Stomach (tissue), 9 donors: ENCODE results near the gene REPS2. TPM values are rescaled to one million over a fixed set of nuclear protein-coding genes. Genes with fewer than 3 reads are reported as not detected.

ENCODE experiments used
- DNase-seq, 2 donors: peaks; one replicate each; pipeline versions ENCODE4 v3.0.0 to v3.0.0-alpha.2; 2013 to 2019
- H3K27ac ChIP-seq, 5 donors: fragments of 200-600 bp in 4 of 5; sonication (generic) in 4 of 5; one replicate each; pipeline ENCODE4 v1.5.1; 2013 to 2019; ENCODE audit warnings: mild to moderate bottlenecking in 1 of 5, moderate library complexity in 1 of 5
- H3K27me3 ChIP-seq, 3 donors: fragments of 200-600 bp; sonication (generic); one replicate each; pipeline ENCODE4 v1.5.1; 2017 to 2019; ENCODE audit warnings: mixed run types in 1 of 3
- H3K36me3 ChIP-seq, 4 donors: fragments of 200-600 bp; sonication (generic); 1 replicate in 3 of 4; 2 replicates in 1 of 4; pipeline ENCODE4 v1.5.1; 2016 to 2019
- H3K4me1 ChIP-seq, 4 donors: fragments of 200-600 bp; sonication (generic); one replicate each; pipeline ENCODE4 v1.5.1; 2016 to 2019
- H3K4me3 ChIP-seq, 4 donors: fragments of 200-600 bp; sonication (generic) in 3 of 4; one replicate each; pipeline ENCODE4 v1.5.1; 2016 to 2019; ENCODE audit warnings: mild to moderate bottlenecking in 1 of 4
- H3K9me3 ChIP-seq, 4 donors: fragments of 200-600 bp; sonication (generic); one replicate each; pipeline ENCODE4 v1.5.1; 2016 to 2019
- EP300 ChIP-seq: sonication (generic); formaldehyde crosslinking; IDR thresholded peaks from one replicate; pipeline ENCODE4 v1.6.1; 2017; ENCODE audit warnings: antibody characterized with exemption
- POLR2A ChIP-seq, 4 donors: fragments of 450-650 bp; IDR thresholded peaks; one replicate each; pipeline ENCODE4 v1.6.1; 2016; ENCODE audit warnings: antibody characterized with exemption in 4 of 4, control low read depth in 2 of 4, mild to moderate bottlenecking in 1 of 4, moderate library complexity in 1 of 4
- POLR2AphosphoS5 ChIP-seq, 3 donors: sonication (generic); formaldehyde crosslinking; IDR thresholded peaks; one replicate each; pipeline ENCODE4 v1.6.1; 2016; ENCODE audit warnings: antibody characterized with exemption in 3 of 3
- WGBS, 5 donors: extraction: QIAGEN DNeasy Blood & Tissue Kit in 3 of 5; methylation state at CpG; one replicate each; pipeline versions ENCODE4 v1.1.5 to v1.1.7; 2013 to 2018; 5-methylcytosine and 5-hydroxymethylcytosine counted together
- intact Hi-C: fragments of 100-400 bp; cut with DNase I; formaldehyde crosslinking; loops from one replicate; pipeline ENCODE4 v1.15.1; 2023; ENCODE audit warnings: low total_unique reads
- polyA plus RNA-seq, 3 donors: library from polyadenylated mRNA; stranded (reverse); fragments of 200-250 nt; gene quantifications; one replicate each; pipeline ENCODE4 v1.2.3, GENCODE V29; 2013
- total RNA-seq, 5 donors: library from RNA; depleted of rRNA; stranded (reverse); fragments of >200 nt; gene quantifications; one replicate each; pipeline versions ENCODE4 v1.1.0 to v1.2.3, GENCODE V29; 2014 to 2016
- TF ChIP-seq, protein P1 (sequence below), 7 experiments: fragments of 450-650 bp in 4 of 7; fragments of 200-600 bp in 3 of 7; sonication (generic) in 3 of 7; IDR thresholded peaks; one replicate each; pipeline ENCODE4 v1.5.1; 2016 to 2019; ENCODE audit warnings: antibody characterized with exemption in 7 of 7, control low read depth in 2 of 7, mild to moderate bottlenecking in 1 of 7
- donor health status: healthy with polysubstance abuse.
- donor health status: Bipolar disorder and iron deficiency.
- donor health status: healthy.

Gene REPS2
- total and polyA plus RNA-seq, 8 donors: 6.1 to 281 (median 10.6) TPM

DNA sequence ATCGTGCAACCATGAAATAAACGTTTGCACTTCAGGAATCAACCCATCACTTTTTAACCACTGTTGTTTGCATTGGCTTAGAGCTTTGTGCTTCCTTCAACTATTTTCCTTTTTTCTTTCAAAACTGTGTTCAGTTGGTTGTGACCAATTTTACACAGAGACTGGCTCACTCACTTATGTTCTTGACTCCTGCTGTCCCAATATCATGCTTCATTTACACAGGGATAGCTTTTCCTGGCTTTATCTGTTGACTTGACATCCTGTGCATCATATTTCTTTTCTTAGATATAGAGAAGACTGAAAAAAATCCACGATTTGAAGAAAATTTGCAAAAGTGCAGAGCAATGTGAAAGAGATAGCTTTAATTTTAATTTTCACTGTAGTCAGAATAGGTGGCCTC is 38.8 kb downstream of the REPS2 start:
- DNase-seq: no peak
- TF ChIP-seq EP300 (no peak), POLR2A (IDR thresholded peaks at IDR 0.05) (no peak), POLR2AphosphoS5 (IDR thresholded peaks at IDR 0.05) (no peak)
- TF ChIP-seq, protein P1, sequence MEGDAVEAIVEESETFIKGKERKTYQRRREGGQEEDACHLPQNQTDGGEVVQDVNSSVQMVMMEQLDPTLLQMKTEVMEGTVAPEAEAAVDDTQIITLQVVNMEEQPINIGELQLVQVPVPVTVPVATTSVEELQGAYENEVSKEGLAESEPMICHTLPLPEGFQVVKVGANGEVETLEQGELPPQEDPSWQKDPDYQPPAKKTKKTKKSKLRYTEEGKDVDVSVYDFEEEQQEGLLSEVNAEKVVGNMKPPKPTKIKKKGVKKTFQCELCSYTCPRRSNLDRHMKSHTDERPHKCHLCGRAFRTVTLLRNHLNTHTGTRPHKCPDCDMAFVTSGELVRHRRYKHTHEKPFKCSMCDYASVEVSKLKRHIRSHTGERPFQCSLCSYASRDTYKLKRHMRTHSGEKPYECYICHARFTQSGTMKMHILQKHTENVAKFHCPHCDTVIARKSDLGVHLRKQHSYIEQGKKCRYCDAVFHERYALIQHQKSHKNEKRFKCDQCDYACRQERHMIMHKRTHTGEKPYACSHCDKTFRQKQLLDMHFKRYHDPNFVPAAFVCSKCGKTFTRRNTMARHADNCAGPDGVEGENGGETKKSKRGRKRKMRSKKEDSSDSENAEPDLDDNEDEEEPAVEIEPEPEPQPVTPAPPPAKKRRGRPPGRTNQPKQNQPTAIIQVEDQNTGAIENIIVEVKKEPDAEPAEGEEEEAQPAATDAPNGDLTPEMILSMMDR (IDR thresholded peaks at IDR 0.05): no peak
- Histone ChIP-seq H3K4me1 (no peaks in the 10 kb centered on the region), H3K27me3 (no peaks in the 10 kb centered on the region), H3K4me3 (no peak overlapping the region), H3K27ac (no peak overlapping the region), H3K9me3 (peaks cover 0 to 6% (median 0%) of the 10 kb centered on the region in 4 donors), H3K36me3 (no peaks in the 10 kb centered on the region)
- 29 to 60% (median 34%) methylated on average over 3 of the region's 3 CpGs for WGBS, 5 donors
- intact Hi-C loops: no loop called here

DNA sequence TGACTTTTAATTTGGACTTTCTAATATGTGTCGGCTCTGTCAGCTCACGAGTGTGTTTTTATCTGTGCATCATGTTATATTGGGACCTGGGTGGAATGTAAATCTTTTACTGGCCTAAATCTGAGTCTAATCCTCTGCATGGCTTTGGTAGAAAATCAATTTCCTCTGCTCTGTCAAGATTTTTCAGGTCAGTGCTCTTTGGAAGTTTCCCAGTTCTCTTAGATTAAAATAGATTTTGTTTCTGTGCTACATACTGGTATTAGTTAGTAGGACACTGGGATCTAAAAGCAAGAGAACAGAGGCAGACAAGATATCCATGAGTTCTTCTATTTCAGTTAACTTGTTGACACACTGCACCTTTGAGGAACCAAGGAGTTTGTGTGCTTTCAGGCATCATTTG is 39.7 kb downstream of the REPS2 start:
- Histone ChIP-seq H3K4me3 (no peak overlapping the region), H3K9me3 (peaks cover 0 to 6% (median 0%) of the 10 kb centered on the region in 4 donors), H3K27me3 (no peaks in the 10 kb centered on the region), H3K4me1 (no peaks in the 10 kb centered on the region), H3K36me3 (no peaks in the 10 kb centered on the region), H3K27ac (no peak overlapping the region)
- no peak for DNase-seq
- intact Hi-C loops: no loop called here
- 56 to 81% (median 67%) methylated on average over 2 of the region's 2 CpGs for WGBS, 5 donors
- no peak for TF ChIP-seq EP300
- TF ChIP-seq POLR2A (IDR thresholded peaks at IDR 0.05): no peak
- no peak for TF ChIP-seq POLR2AphosphoS5 (IDR thresholded peaks at IDR 0.05)
- TF ChIP-seq, protein P1 (IDR thresholded peaks at IDR 0.05): no peak

DNA sequence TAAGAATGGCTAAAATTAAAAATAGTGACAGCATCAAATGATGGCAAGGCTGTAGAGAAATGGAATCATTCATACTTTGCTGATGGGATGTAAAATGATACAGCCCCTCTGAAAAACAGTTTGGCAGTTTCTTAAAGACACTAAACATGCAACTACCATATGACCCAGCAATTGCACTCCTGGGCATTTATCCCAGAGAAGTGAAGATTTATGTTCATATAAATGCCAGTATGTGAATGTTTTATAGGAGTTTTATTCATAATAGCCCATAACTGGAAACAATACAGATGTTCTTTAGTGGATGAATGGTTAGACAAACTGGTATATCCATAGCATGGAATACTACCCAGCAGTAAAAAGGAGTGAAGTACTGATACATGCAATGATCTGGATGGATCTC is 43.3 kb downstream of the REPS2 start:
- Histone ChIP-seq H3K4me3 (no peak overlapping the region), H3K36me3 (no peaks in the 10 kb centered on the region), H3K27ac (no peak overlapping the region), H3K9me3 (peaks cover 0 to 6% (median 0%) of the 10 kb centered on the region in 4 donors), H3K27me3 (no peaks in the 10 kb centered on the region), H3K4me1 (no peaks in the 10 kb centered on the region)
- intact Hi-C loops: no loop called here
- DNase-seq: no peak
- TF ChIP-seq EP300 (no peak), POLR2A (IDR thresholded peaks at IDR 0.05) (no peak), POLR2AphosphoS5 (IDR thresholded peaks at IDR 0.05) (no peak)
- TF ChIP-seq, protein P1 (IDR thresholded peaks at IDR 0.05): no peak

DNA sequence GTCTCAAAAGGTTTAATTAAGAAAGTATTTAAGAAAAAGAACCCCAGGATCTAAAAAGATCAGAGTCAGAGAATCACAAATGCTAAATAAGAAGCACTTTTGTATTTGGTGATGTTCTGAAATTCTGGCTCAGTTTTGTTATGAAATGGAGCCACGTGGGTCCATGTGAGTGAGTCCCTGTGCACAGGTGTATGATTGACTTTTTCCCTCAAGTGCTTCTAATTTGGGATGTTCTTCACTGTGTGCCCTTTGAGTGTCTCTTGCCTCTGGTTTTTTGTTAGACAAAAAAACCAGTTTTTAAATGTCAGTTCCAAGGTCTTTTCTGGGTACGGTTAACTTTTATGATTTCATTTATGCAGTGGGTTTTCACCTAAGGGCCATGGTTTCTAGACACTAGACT is 44.4 kb downstream of the REPS2 start:
- intact Hi-C loops: no loop called here
- H3K4me3 ChIP-seq: no peak overlapping the region
- no peak for DNase-seq
- 72 to 86% (median 80%) methylated on average over 2 of the region's 2 CpGs for WGBS, 5 donors
- peaks cover 0 to 6% (median 0%) of the 10 kb centered on the region in 4 donors for H3K9me3 ChIP-seq
- H3K4me1 ChIP-seq: no peaks in the 10 kb centered on the region
- H3K27ac ChIP-seq: no peak overlapping the region
- TF ChIP-seq POLR2A (IDR thresholded peaks at IDR 0.05) (no peak), POLR2AphosphoS5 (IDR thresholded peaks at IDR 0.05) (no peak), EP300 (no peak)
- TF ChIP-seq, protein P1 (IDR thresholded peaks at IDR 0.05): no peak
- no peaks in the 10 kb centered on the region for H3K27me3 ChIP-seq
- no peaks in the 10 kb centered on the region for H3K36me3 ChIP-seq
